PC-9 (cell line): ENCODE measurements around the gene TRIO.

Experiments
- EZH2 ChIP-seq: fragments of 200-600 bp; sonication (generic); IDR thresholded peaks from 2 replicates; pipeline ENCODE4 v1.8.0; 2017; ENCODE audit warnings: antibody characterized with exemption, low read depth
- TF ChIP-seq, protein P1 (sequence below): fragments of 200-600 bp; sonication (generic); conservative IDR thresholded peaks from 2 replicates; pipeline ENCODE4 v1.6.1; 2017; ENCODE audit warnings: mixed run types, antibody characterized with exemption, mild to moderate bottlenecking, moderate library complexity

- TF ChIP-seq, protein P1, sequence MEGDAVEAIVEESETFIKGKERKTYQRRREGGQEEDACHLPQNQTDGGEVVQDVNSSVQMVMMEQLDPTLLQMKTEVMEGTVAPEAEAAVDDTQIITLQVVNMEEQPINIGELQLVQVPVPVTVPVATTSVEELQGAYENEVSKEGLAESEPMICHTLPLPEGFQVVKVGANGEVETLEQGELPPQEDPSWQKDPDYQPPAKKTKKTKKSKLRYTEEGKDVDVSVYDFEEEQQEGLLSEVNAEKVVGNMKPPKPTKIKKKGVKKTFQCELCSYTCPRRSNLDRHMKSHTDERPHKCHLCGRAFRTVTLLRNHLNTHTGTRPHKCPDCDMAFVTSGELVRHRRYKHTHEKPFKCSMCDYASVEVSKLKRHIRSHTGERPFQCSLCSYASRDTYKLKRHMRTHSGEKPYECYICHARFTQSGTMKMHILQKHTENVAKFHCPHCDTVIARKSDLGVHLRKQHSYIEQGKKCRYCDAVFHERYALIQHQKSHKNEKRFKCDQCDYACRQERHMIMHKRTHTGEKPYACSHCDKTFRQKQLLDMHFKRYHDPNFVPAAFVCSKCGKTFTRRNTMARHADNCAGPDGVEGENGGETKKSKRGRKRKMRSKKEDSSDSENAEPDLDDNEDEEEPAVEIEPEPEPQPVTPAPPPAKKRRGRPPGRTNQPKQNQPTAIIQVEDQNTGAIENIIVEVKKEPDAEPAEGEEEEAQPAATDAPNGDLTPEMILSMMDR: no peak
- TF ChIP-seq EZH2: no peak
These were observed 74.4 kb downstream of the TRIO start for GRCh38 chr5:14217587-14217986.
